Neuronal stem cell (in vitro differentiated cells): ENCODE results near the gene SZRD1.
"Not testable (repeated sequence)": the region's sequence is repeated elsewhere in the genome, so short reads cannot be mapped to it uniquely, and the experiment has no call there.

ENCODE experiments used
- DNase-seq: peaks from one replicate; pipeline ENCODE4 v3.0.0-alpha.2; 2013; ENCODE audit warnings: low spot score
- H2AFZ ChIP-seq: one replicate; pipeline ENCODE4 v1.6.1; 2013; ENCODE audit warnings: mild to moderate bottlenecking, low read length, inconsistent platforms
- H2AK5ac ChIP-seq: 2 replicates; pipeline ENCODE4 v1.6.1; 2013; ENCODE audit warnings: low read depth, mild to moderate bottlenecking, inconsistent platforms, low read length, moderate library complexity, mixed read lengths
- H2BK120ac ChIP-seq: 2 replicates; pipeline ENCODE4 v1.6.1; 2013; ENCODE audit warnings: low read depth, mild to moderate bottlenecking, inconsistent platforms, low read length, moderate library complexity, mixed read lengths
- H2BK12ac ChIP-seq: one replicate; pipeline ENCODE4 v1.6.1; 2013; ENCODE audit warnings: low read length, inconsistent platforms
- H2BK15ac ChIP-seq: 2 replicates; pipeline ENCODE4 v1.6.1; 2013; ENCODE audit warnings: mild to moderate bottlenecking, low read length, inconsistent platforms, mixed read lengths
- H2BK5ac ChIP-seq: one replicate; pipeline ENCODE4 v1.6.1; 2013; ENCODE audit warnings: inconsistent platforms, mild to moderate bottlenecking, low read length, moderate library complexity
- H3K14ac ChIP-seq: one replicate; pipeline ENCODE4 v1.6.1; 2013; ENCODE audit warnings: low read length, inconsistent platforms
- H3K18ac ChIP-seq: 2 replicates; pipeline ENCODE4 v1.6.1; 2013; ENCODE audit warnings: low read length, inconsistent platforms
- H3K23ac ChIP-seq: 2 replicates; pipeline ENCODE4 v1.6.1; 2013; ENCODE audit warnings: low read depth, mild to moderate bottlenecking, mixed read lengths, low read length, inconsistent platforms; ENCODE audit not compliant: poor library complexity
- H3K27ac ChIP-seq: replicated peaks from 3 replicates; pipeline ENCODE4 v1.5.1; 2013; ENCODE audit warnings: low read length, inconsistent platforms
- H3K27me3 ChIP-seq, 3 experiments: 2 replicates each; pipeline ENCODE4 v1.6.1; 2013; ENCODE audit warnings: low read length in 3 of 3, mild to moderate bottlenecking in 2 of 3, inconsistent platforms in 1 of 3, low read depth in 1 of 3, mixed read lengths in 1 of 3, moderate library complexity in 1 of 3; ENCODE audit not compliant: control insufficient read depth in 3 of 3, insufficient read depth in 3 of 3
- H3K36me3 ChIP-seq, 2 donors: replicated peaks in 1 of 2; 2 replicates each; pipeline ENCODE4 v1.6.1; 2013; ENCODE audit warnings: low read length in 2 of 2; ENCODE audit not compliant: control insufficient read depth in 2 of 2, insufficient read depth in 2 of 2
- H3K4ac ChIP-seq: 2 replicates; pipeline ENCODE4 v1.6.1; 2013; ENCODE audit warnings: inconsistent platforms, mild to moderate bottlenecking, low read length, moderate library complexity
- H3K4me1 ChIP-seq, 2 donors: 1 replicate in 1 of 2; 2 replicates in 1 of 2; pipeline ENCODE4 v1.6.1; 2013; ENCODE audit warnings: low read length in 2 of 2, low read depth in 1 of 2; ENCODE audit not compliant: control insufficient read depth in 2 of 2, insufficient read depth in 1 of 2
- H3K4me2 ChIP-seq: one replicate; pipeline ENCODE4 v1.6.1; 2013; ENCODE audit warnings: mild to moderate bottlenecking, low read length, inconsistent platforms; ENCODE audit not compliant: insufficient read depth, poor library complexity, severe bottlenecking
- H3K4me3 ChIP-seq, 2 donors: 2 replicates each; pipeline ENCODE4 v1.5.1; 2013; ENCODE audit warnings: low read length in 2 of 2, mild to moderate bottlenecking in 2 of 2, inconsistent platforms in 1 of 2, moderate library complexity in 1 of 2
- H3K79me1 ChIP-seq: one replicate; pipeline ENCODE4 v1.6.1; 2013; ENCODE audit warnings: low read depth, mild to moderate bottlenecking, inconsistent platforms, low read length, moderate library complexity
- H3K9ac ChIP-seq: one replicate; pipeline ENCODE4 v1.6.1; 2013; ENCODE audit warnings: mild to moderate bottlenecking, low read depth, low read length, inconsistent platforms; ENCODE audit not compliant: poor library complexity
- H3K9me3 ChIP-seq, 2 donors: replicated peaks in 1 of 2; 2 replicates each; pipeline versions ENCODE3 to v1.6.1; 2013; ENCODE audit warnings: low read length in 2 of 2, mild to moderate bottlenecking in 2 of 2, inconsistent platforms in 1 of 2, low read depth in 1 of 2, mixed read lengths in 1 of 2, moderate library complexity in 1 of 2; ENCODE audit not compliant: control insufficient read depth in 2 of 2, insufficient read depth in 1 of 2
- H4K8ac ChIP-seq: one replicate; pipeline ENCODE4 v1.6.1; 2013; ENCODE audit warnings: low read depth, mild to moderate bottlenecking, inconsistent platforms, low read length, moderate library complexity
- H4K91ac ChIP-seq: one replicate; pipeline ENCODE4 v1.6.1; 2013; ENCODE audit warnings: low read length, low read depth, mild to moderate bottlenecking, inconsistent platforms; ENCODE audit not compliant: poor library complexity
- WGBS, 2 donors: extraction: QIAGEN DNeasy Blood & Tissue Kit; methylation state at CpG; one replicate each; pipeline ENCODE4 v1.1.7; 2013; ENCODE audit warnings: missing lambda C conversion rate in 2 of 2, mixed read lengths in 1 of 2; ENCODE audit not compliant: insufficient read length in 2 of 2, insufficient replicate concordance in 1 of 2; ENCODE audit errors: extremely low coverage in 2 of 2; 5-methylcytosine and 5-hydroxymethylcytosine counted together

SZRD1 gene

DNA sequence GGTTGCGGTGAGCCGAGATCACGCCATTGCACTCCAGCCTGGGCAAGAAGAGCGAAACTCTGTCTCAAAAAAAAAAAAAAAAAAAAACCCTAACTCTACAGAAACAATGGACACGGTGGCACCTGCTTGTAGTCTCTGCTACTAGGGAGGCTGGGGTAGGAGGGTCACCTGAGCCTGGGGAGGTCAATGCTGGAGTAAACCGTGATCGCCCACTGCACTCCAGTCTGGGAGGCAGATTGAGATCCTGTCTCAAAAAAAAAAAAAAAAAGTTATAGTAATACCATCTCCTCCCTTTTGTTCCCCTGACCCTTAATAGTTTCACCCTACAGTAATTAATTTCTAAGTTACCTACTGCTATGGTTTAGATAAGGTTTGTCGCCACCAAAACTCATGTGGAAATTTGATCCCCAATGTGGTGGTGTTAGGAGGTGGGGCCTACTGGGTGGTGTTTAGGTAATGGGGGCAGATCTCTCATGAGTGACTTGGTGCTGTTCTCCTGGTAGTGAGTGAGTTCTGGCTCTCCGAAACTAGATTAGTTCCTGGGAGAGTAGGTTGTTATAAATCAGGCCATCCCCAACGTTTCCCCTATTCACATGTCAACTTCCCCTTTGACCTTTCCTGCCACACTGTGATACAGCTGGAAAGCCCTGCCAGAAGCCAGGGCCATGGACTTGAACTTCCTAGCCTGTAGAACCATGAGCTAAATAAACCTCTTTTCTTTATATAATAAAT is 24.5 kb upstream of the SZRD1 start:
- Histone ChIP-seq H2BK15ac (no peak overlapping the region), H3K27ac (no peak overlapping the region), H3K4ac (no peak overlapping the region), H2AFZ (no peak overlapping the region), H3K14ac (no peak overlapping the region), H3K4me2 (no peak overlapping the region), H3K36me3 (peaks cover 0 to 10% of the 10 kb centered on the region in 2 donors), H2BK5ac (no peak overlapping the region), H3K27me3 (no peaks in the 10 kb centered on the region), H4K8ac (no peak overlapping the region), H4K91ac (no peak overlapping the region), H3K4me3 (no peak overlapping the region), H3K9ac (no peak overlapping the region), H3K23ac (no peak overlapping the region), H3K9me3 (no peaks in the 10 kb centered on the region), H3K18ac (no peak overlapping the region), H3K79me1 (peaks cover 2% of the 10 kb centered on the region), H2AK5ac (no peak overlapping the region), H2BK120ac (no peak overlapping the region), H3K4me1 (no peaks in the 10 kb centered on the region), H2BK12ac (no peak overlapping the region)
- no peak for DNase-seq
- whole genome bisulfite sequencing, 2 donors: no CpG with 5 or more reads among the region's 10 CpGs

DNA sequence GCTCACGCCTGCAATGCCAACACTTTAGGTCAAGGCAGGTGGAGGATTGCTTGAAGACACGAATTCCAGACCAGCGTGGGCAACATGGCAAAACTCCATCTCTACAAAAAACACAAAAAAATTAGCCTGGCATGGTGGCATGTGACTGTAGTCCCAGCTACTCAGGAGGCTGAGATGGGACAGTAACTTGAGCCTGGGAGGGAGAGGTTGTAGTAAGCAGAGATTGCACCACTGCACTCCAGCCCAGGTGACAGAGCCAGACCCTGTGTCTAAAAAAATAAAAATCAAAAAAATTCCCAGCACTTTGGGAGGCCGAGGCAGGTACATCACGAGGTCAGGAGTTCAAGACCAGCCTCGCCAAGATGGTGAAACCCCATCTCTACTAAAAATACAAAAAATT is 23.8 kb upstream of the SZRD1 start:
- H3K4me1 ChIP-seq, H2BK15ac ChIP-seq, H3K36me3 ChIP-seq, H3K18ac ChIP-seq, H3K9ac ChIP-seq, H4K91ac ChIP-seq, H3K4me3 ChIP-seq, H3K4me2 ChIP-seq, H2BK12ac ChIP-seq, H3K27ac ChIP-seq, H4K8ac ChIP-seq, DNase-seq, H3K14ac ChIP-seq, H3K27me3 ChIP-seq, H2AFZ ChIP-seq, H3K9me3 ChIP-seq, H3K4ac ChIP-seq, H3K23ac ChIP-seq, H2BK5ac ChIP-seq, H2AK5ac ChIP-seq, H3K79me1 ChIP-seq, H2BK120ac ChIP-seq: not testable (repeated sequence)
- no CpG with 5 or more reads among the region's 6 CpGs for WGBS, 2 donors

DNA sequence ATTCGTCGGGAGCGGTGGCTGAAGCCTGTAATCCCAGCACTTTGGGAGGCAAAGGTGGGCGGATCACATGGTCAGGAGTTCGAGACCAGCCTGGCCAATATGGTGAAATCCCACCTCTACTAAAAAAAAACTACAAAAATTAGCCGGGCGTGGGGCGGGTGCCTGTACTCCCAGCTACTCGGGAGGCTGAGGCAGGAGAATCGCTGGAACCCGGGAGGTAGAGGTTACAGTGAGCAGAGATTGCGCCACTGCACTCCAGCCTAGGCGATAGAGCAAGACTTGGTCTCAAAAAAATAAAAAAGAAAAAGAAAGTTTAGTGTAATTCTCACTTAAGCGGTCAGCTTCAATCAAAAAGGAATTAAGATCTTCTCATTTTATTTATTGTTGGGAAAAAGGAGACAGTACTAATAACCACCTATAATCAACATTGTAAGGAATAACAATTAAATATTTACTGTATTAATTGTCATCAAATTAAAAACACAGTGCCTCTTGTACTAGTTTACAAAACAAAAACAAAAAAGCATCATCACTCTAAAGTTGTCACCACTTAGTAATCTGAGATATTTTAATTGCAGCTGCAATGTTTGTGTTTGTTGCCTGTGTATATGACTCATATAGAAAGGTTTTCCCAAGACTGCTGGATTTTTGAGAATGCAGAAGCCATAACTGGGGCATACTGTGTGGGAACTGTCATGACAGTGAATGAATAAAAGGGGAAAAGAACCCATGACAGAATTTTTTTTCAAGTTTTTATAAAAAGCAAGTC is 18.4 kb upstream of the SZRD1 start:
- peaks cover 7 to 10% of the 10 kb centered on the region in 2 donors for H3K4me1 ChIP-seq
- no peak overlapping the region for H3K4ac ChIP-seq
- no peak overlapping the region for H3K4me3 ChIP-seq
- H2AK5ac ChIP-seq: no peak overlapping the region
- H4K91ac ChIP-seq: no peak overlapping the region
- H2AFZ ChIP-seq: no peak overlapping the region
- H4K8ac ChIP-seq: no peak overlapping the region
- no peak overlapping the region for H3K9ac ChIP-seq
- H3K27me3 ChIP-seq: no peaks in the 10 kb centered on the region
- no peak for DNase-seq
- H2BK12ac ChIP-seq: no peak overlapping the region
- WGBS, 2 donors: no CpG with 5 or more reads among the region's 14 CpGs
- no peak overlapping the region for H3K27ac ChIP-seq
- no peak overlapping the region for H2BK5ac ChIP-seq
- H3K36me3 ChIP-seq: peaks cover 0 to 10% of the 10 kb centered on the region in 2 donors
- H2BK120ac ChIP-seq: no peak overlapping the region
- no peak overlapping the region for H3K14ac ChIP-seq
- H3K4me2 ChIP-seq: no peak overlapping the region
- H3K23ac ChIP-seq: no peak overlapping the region
- peaks cover 5% of the 10 kb centered on the region for H3K79me1 ChIP-seq
- H3K18ac ChIP-seq: no peak overlapping the region
- no peaks in the 10 kb centered on the region for H3K9me3 ChIP-seq
- H2BK15ac ChIP-seq: no peak overlapping the region

DNA sequence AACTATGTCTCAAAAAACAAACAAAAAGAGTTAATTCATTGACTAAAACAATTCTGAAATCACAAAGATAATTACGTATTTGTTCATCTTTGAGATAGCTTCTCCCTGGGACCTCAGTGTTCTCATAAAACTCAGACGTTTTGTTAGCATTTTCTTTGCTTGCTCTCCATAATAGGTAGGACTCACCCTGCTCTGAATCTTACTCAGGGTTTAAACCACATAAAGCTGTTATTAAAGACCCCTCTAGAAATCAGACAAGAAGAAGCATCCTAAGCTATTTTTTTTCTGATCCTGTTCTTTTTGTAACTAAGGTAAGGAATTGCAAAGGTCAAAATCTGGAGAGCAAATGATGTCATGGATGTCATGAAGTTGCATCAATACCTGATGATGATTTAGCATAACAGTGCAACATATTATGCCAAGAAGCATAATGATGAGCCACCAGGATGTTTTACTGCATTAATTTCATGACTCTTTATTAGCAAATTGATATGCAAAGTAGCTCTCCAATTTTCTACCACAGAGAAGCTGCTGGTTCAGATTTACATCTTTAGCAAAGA is 17.1 kb upstream of the SZRD1 start:
- Histone ChIP-seq H3K27me3 (no peaks in the 10 kb centered on the region), H3K79me1 (peaks cover 5% of the 10 kb centered on the region), H2BK120ac (no peak overlapping the region), H3K4ac (no peak overlapping the region), H2AK5ac (no peak overlapping the region), H3K36me3 (peaks cover 0 to 10% of the 10 kb centered on the region in 2 donors), H3K23ac (no peak overlapping the region), H4K8ac (no peak overlapping the region), H3K9ac (no peak overlapping the region), H3K4me2 (no peak overlapping the region), H3K14ac (no peak overlapping the region), H2BK15ac (no peak overlapping the region), H2BK5ac (no peak overlapping the region), H4K91ac (no peak overlapping the region), H3K4me3 (no peak overlapping the region), H3K9me3 (no peaks in the 10 kb centered on the region), H3K18ac (no peak overlapping the region), H2BK12ac (no peak overlapping the region), H2AFZ (no peak overlapping the region), H3K27ac (no peak overlapping the region), H3K4me1 (peaks cover 7 to 10% of the 10 kb centered on the region in 2 donors)
- no peak for DNase-seq
- WGBS, 2 donors: no CpG with 5 or more reads among the region's 2 CpGs
